Stimulated activated CD4-positive, alpha-beta T cell treated with anti-CD3 and anti-CD28 coated beads, Interleukin-1b, Interleukin-23, amount 100 ng/mL, for 4 hours (primary cell): ENCODE measurements around the gene TECRL.

Experiments
- DNase-seq, 2 donors: peaks; one replicate each; pipeline ENCODE4 v3.0.0-alpha.2; 2020; ENCODE audit warnings: low read depth in 2 of 2

The TECRL gene

DNA sequence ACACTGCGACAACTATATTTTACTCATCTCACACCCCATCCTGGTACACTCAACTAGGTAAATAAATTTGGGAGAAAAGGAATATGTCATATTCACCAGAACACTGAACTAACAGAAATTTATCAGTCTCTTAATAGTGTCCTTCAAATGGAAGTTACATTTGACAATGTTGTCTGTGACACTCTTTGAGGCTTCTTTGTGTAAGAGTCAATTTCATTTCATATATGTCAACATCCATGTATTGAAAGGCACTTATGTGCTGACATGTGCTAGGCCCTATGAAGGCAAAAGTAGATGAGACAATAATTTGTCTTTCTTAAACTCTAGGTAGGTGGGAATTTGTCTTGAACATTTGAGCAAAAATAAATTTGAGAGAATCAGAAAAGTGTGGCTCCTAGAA, 82.0 kb downstream of the TECRL start:
- no peak for DNase-seq

DNA sequence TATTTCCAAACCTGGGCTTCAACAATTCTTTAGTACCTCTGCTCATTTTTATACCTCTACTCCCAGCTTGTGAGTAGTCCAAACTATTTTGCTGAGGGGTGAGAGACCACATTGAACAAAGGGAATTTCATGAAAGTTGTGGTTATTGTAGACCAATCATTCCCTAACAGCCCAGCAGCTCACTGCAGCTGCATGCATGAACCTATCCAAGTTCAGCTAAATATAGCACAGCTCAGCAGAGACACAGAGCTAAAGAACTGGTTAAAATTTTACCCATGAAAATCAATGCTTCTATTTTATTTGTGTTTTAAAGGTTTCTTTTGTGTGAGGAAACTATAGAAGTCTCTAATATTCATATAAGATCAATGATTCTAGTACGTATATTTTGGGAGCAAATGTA, 82.7 kb downstream of the TECRL start:
- no peak for DNase-seq

DNA sequence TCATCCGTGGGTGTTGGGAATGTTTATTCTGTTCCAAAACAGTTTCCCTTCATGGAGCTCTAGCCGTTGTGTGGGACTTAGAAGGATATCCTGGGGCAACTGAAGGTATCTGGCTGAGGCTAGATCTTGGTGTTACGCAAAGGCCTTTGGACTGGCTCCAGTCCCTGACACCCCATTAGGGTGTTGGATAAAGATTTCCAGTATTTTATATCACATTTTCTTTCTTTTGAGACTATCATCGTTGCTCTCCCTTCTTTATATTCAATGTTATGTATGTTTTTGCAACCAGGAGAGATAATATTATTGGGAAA, 103.0 kb downstream of the TECRL start:
- no peak for DNase-seq

DNA sequence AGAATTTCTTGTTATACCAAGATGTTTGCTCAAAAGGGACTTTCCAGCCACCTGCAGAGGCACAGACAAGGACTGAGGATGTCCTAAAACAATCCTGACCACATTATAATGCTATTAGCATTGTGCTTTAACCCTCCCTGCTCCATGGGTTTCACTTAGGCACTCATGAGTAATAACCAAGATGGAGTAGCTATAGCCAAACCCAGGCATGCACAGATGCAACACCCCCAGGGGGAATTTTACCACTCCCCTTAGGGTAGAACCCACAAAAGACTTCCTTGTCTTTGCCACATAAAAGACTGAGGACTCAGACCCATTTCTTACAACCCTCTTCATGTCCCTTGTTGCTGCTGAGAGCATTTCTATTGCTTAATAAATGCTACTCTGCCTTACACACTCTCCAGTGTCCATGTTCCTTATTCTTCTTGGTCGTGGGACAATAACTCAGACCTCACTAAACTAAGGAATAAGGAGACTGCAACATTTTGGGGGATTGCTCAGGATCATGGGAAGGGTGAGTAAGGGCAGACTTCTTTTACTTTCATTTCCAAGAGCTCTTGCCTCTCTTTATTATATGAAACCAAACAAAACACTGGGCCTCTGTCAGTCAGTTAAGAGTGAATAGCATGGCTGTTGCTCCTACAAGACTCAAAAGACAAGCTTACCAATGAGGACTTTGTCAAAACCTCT, 103.5 kb downstream of the TECRL start:
- no peak for DNase-seq

GRCh38 chr4:64272432-64272831, 136.8 kb downstream of the TECRL start:
- DNase-seq: no peak

GRCh38 chr4:64271601-64272081, 137.6 kb downstream of the TECRL start:
- no peak for DNase-seq

DNA sequence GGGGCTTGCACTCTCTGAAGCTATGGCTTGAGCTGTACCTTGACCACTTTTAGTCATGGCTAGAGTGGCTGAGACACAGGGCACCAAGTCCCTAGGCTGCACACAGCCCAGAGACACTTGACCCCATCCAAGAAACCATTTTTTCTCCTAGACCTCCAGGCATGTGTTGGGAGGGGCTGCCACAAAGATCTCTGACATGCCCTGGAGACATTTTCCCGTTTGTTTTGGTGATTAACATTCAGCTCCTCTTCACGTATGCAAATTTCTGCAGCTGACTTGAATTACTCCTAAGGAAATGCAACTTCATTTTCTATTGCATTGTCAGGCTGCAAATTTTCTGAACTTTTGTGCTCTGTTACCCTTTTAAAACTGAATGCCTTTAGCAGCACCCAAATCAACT, 142.6 kb downstream of the TECRL start:
- no peak for DNase-seq

- DNase-seq: no peak
Observed at GRCh38 chr4:64266263-64266662, 143.0 kb downstream of the TECRL start.

DNA sequence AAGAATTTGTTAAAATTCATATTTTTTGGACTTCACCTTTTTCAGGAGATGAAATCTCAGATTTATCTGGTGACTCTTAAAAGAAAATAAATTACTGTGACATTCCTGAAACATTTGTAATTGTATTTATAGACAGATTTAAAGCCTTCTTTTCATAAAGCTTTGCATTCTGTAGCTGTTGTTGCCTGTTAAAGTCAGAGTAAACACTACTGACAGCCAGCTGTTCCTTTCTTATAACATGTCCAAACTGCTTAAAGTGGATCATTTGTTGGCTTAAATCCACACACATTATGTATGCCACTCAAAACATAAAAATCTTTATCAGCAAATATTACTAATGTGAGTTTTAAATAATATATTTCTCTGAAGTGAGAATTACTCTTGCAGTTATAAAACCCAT, 157.5 kb downstream of the TECRL start:
- DNase-seq: no peak

GRCh38 chr4:64250488-64250887, 158.8 kb downstream of the TECRL start:
- no peak for DNase-seq

- no peak for DNase-seq
Observed at GRCh38 chr4:64250061-64250460, 159.2 kb downstream of the TECRL start.

DNA sequence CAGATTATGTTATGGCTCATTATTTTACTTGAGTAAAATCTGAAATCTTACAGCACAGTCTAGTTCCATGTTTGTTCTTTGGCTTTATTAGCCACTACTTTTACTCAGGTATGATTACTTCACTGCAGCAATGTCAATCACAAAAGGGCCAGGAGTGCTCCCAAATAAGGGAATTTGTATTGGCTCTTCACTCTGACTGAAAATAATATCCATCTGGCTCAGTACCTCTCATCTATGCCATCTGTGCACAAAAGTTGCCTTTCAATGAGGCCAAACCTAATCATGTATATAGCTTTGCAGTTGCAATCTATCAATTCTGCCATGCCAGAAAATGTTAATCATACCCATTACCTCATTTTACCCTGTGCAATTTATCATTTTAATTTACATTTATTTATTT, 161.1 kb downstream of the TECRL start:
- no peak for DNase-seq

DNA sequence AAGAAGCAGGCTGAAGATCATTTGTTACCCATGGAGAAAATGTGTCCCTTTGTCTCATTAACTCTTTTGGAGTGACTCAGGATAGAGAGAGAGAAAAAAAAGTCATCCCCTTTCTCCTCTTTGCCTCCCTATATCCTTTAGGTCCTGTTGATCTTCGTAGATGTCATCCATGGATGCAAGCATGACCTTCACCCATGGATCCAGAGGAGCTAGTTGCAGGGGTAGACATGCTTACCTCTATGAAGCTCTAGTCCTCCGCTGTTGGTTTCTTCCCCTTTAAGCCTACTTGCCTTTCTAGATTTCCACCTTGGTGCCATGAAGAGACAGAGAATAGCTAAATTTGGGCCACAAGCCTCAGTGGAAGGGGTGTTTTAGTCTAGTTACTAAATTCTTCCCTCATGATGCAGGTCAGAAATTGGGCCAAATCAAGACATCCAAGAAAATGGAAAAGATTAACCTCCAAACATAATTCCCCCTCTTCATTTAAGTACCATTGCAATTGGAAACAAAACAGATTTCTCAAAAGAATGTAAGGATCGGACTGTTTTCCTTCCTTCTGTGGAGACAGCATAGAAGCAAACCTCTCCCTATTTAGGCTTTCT, 178.4 kb downstream of the TECRL start:
- DNase-seq: no peak
